Left lung (tissue), 10 donors: ENCODE results near the gene ZSCAN22. TPM values are rescaled to one million over a fixed set of nuclear protein-coding genes. Genes with fewer than 3 reads are reported as not detected.
"Not testable (repeated sequence)": the region's sequence is repeated elsewhere in the genome, so short reads cannot be mapped to it uniquely, and the experiment has no call there.

Source experiments
- ATAC-seq: fragments of 200-7000 bp; cut with Tn5 transposase; one replicate; pipeline ENCODE4 v1.9.1; 2020; ENCODE audit warnings: moderate library complexity
- DNase-seq, 4 donors: peaks; one replicate each; pipeline ENCODE4 v3.0.0-alpha.2; 2013 to 2020
- H3K27ac ChIP-seq, 2 donors: fragments of 200-600 bp; sonication (generic) in 1 of 2; one replicate each; pipeline versions ENCODE4 v1.5.0 to v1.8.0; 2020 to 2021
- H3K27me3 ChIP-seq, 2 donors: fragments of 200-600 bp; sonication (generic) in 1 of 2; one replicate each; pipeline versions ENCODE4 v1.5.0 to v1.8.0; 2020 to 2021
- H3K36me3 ChIP-seq, 2 donors: fragments of 200-600 bp; sonication (generic) in 1 of 2; one replicate each; pipeline versions ENCODE4 v1.5.0 to v1.8.0; 2020 to 2021
- H3K4me1 ChIP-seq, 2 donors: fragments of 200-600 bp; one replicate each; pipeline ENCODE4 v1.8.0; 2021
- H3K4me3 ChIP-seq, 2 donors: fragments of 200-600 bp; sonication (generic) in 1 of 2; one replicate each; pipeline versions ENCODE4 v1.5.0 to v1.8.0; 2020 to 2021; ENCODE audit warnings: mild to moderate bottlenecking in 1 of 2
- H3K9me3 ChIP-seq, 2 donors: fragments of 200-600 bp; sonication (generic) in 1 of 2; one replicate each; pipeline versions ENCODE4 v1.5.0 to v1.8.0; 2020 to 2021
- CTCF ChIP-seq, 2 donors: fragments of 200-600 bp; sonication (generic) in 1 of 2; IDR thresholded peaks; one replicate each; pipeline versions ENCODE4 v1.5.0 to v1.8.0; 2021; ENCODE audit warnings: antibody characterized with exemption in 2 of 2
- intact Hi-C, 2 donors: fragments of 100-400 bp; cut with DNase I; formaldehyde crosslinking; loops; one replicate each; pipeline versions ENCODE4 v1.11.2 to v1.14.2; 2022
- polyA plus RNA-seq, 6 donors: library from polyadenylated mRNA; unstranded; fragments of 120-200 nt; gene quantifications; one replicate each; pipeline ENCODE4 v1.2.1, GENCODE V29; 2013; ENCODE audit not compliant: insufficient read length in 6 of 6
- total RNA-seq, 2 donors: library from RNA; stranded (reverse); fragmentation: NEBNext Ultra II Directional; extraction: Animal tissue kit (Norgen Biotek cat#: 25700); gene quantifications; one replicate each; pipeline ENCODE4 v1.2.1, GENCODE V29; 2021
- donor health status: DM: no; HTN: yes; CAD: no.
- donor health status: DM: no; HTN: no; CAD: no.

ZSCAN22 gene
- total and polyA plus RNA-seq, 8 donors, result 3.4 to 5.0 (median 4.0) TPM

- Histone ChIP-seq H3K36me3 (no peaks in the 10 kb centered on the region), H3K4me1 (no peaks in the 10 kb centered on the region), H3K27ac (no peak overlapping the region), H3K4me3 (no peak overlapping the region), H3K9me3 (no peaks in the 10 kb centered on the region), H3K27me3 (no peaks in the 10 kb centered on the region)
- no peak for TF ChIP-seq CTCF (IDR thresholded peaks at IDR 0.05)
- ATAC-seq (no peak), DNase-seq (no peak)
- intact Hi-C loops, result no loop called here
Observed at GRCh38 chr19:58374200-58374599, 47.4 kb downstream of the ZSCAN22 start.

GRCh38 chr19:58376724-58377123 is 49.9 kb downstream of the ZSCAN22 start:
- H3K27ac ChIP-seq, ATAC-seq, H3K4me3 ChIP-seq, DNase-seq, intact Hi-C loops, H3K9me3 ChIP-seq, H3K27me3 ChIP-seq, H3K36me3 ChIP-seq: not testable (repeated sequence)
- H3K4me1 ChIP-seq, result peaks cover 8 to 17% of the 10 kb centered on the region in 2 donors

- no peaks in the 10 kb centered on the region for H3K27me3 ChIP-seq
- peaks cover 10 to 25% of the 10 kb centered on the region in 2 donors for H3K4me1 ChIP-seq
- H3K4me3 ChIP-seq, result no peak overlapping the region
- DNase-seq (peak in 2 of 4 donors; percentile 31 to 43), ATAC-seq (no peak)
- intact Hi-C loops, result no loop called here
- no peaks in the 10 kb centered on the region for H3K9me3 ChIP-seq
- H3K36me3 ChIP-seq, result no peaks in the 10 kb centered on the region
- TF ChIP-seq CTCF (IDR thresholded peaks at IDR 0.05), result no peak
- no peak overlapping the region for H3K27ac ChIP-seq
Observed at GRCh38 chr19:58379246-58379645, 52.5 kb downstream of the ZSCAN22 start.

- Histone ChIP-seq H3K36me3 (no peaks in the 10 kb centered on the region), H3K4me1 (peaks cover 10 to 28% of the 10 kb centered on the region in 2 donors), H3K4me3 (peak overlapping the region; percentile 70 to 83), H3K27ac (peak overlapping the region; percentile 92 to 96), H3K9me3 (no peaks in the 10 kb centered on the region), H3K27me3 (no peaks in the 10 kb centered on the region)
- intact Hi-C loops, result no loop called here
- DNase-seq (no peak), ATAC-seq (no peak)
- TF ChIP-seq CTCF (IDR thresholded peaks at IDR 0.05), result no peak
Observed at GRCh38 chr19:58380037-58380661, 53.4 kb downstream of the ZSCAN22 start.

- ATAC-seq (peak; percentile 95), DNase-seq (peak; percentile 98 to 100 (median 100))
- TF ChIP-seq CTCF (IDR thresholded peaks at IDR 0.05), result no peak
- Histone ChIP-seq H3K27ac (peak within 1 kb of the TSS; percentile 92 to 96), H3K36me3 (no peaks in the 10 kb centered on the region), H3K4me3 (peak within 1 kb of the TSS; percentile 70 to 83), H3K4me1 (peaks cover 14 to 35% of the 10 kb centered on the region in 2 donors), H3K27me3 (no peaks in the 10 kb centered on the region), H3K9me3 (no peaks in the 10 kb centered on the region)
- intact Hi-C loops, result no loop called here
Observed at GRCh38 chr19:58380662-58381459, 54.1 kb downstream of the ZSCAN22 start, which contains the start of gene ZNF837. Gene ZNF837 (minus strand): TSS chr19:58381030. CDS start chr19:58369332, 11,698 bp downstream.
